ENCODE results near the gene RBFA. TPM values are rescaled to one million over a fixed set of nuclear protein-coding genes. Genes with fewer than 3 reads are reported as not detected.

Gene RBFA
- total and polyA plus RNA-seq, 2 of the 13 experiments (the other 11 are each of a cell fraction or from before 2014, with no cell fraction given), result 29.7 to 42.4 TPM

- TF ChIP-seq ZBTB44 (CRISPR knock-in tag; IDR thresholded peaks at IDR 0.05), result no peak
- no peak for TF ChIP-seq CEBPZ (IDR thresholded peaks at IDR 0.05; ENCODE audit: low read length)
- TF ChIP-seq ERF (CRISPR knock-in tag; IDR thresholded peaks at IDR 0.05), result no peak
- peak; percentile 80 for TF ChIP-seq HOXA3 (CRISPR knock-in tag; IDR thresholded peaks at IDR 0.05)
- TF ChIP-seq PLSCR1 (CRISPR knock-in tag; IDR thresholded peaks at IDR 0.05; ENCODE audit: borderline replicate concordance), result no peak
- peak; percentile 22; the same call in 1 of the 2 replicates for TF ChIP-seq HOMEZ (CRISPR knock-in tag; IDR thresholded peaks at IDR 0.05; ENCODE audit: low read depth)
- no peak for TF ChIP-seq POLR2G (IDR thresholded peaks at IDR 0.05; ENCODE audit: low read depth, low read length)
- TF ChIP-seq ZSCAN21 (CRISPR knock-in tag; IDR thresholded peaks at IDR 0.05; ENCODE audit: borderline replicate concordance), result no peak
- no peak for TF ChIP-seq PLRG1 (conservative IDR thresholded peaks at IDR 0.05)
- no peak for TF ChIP-seq HMGA1 (CRISPR knock-in tag; conservative IDR thresholded peaks at IDR 0.05)
- TF ChIP-seq ZNF451 (CRISPR knock-in tag; IDR thresholded peaks at IDR 0.05), result no peak
- TF ChIP-seq ZBTB7A (CRISPR knock-in tag; IDR thresholded peaks at IDR 0.05), result no peak
- TF ChIP-seq BCLAF1 (IDR thresholded peaks at IDR 0.05), result no peak
- TF ChIP-seq GMEB2 (CRISPR knock-in tag; IDR thresholded peaks at IDR 0.05; ENCODE audit: low read depth), result 0 out of 2 replicates have a peak, but pooled peaks have one; percentile 23
- peak; percentile 63; the same call in 1 of the 2 replicates for TF ChIP-seq KAT7 (CRISPR knock-in tag; IDR thresholded peaks at IDR 0.05; ENCODE audit: borderline replicate concordance)
- no peak for TF ChIP-seq REL (CRISPR knock-in tag; conservative IDR thresholded peaks at IDR 0.05)
- TF ChIP-seq WIZ (CRISPR knock-in tag; IDR thresholded peaks at IDR 0.05), result no peak
- no peak for TF ChIP-seq NFIB (CRISPR knock-in tag; IDR thresholded peaks at IDR 0.05; ENCODE audit: borderline replicate concordance)
- no peak for TF ChIP-seq ZNF446 (CRISPR knock-in tag; IDR thresholded peaks at IDR 0.05)
Measured at GRCh38 chr18:79985172-79985571, 49.1 kb upstream of the RBFA start (continued).

Data from HepG2 (cell line).